Measurements from ENCODE around the gene DNAI1. TPM values are rescaled to one million over a fixed set of nuclear protein-coding genes. Genes with fewer than 3 reads are reported as not detected.

DNAI1 gene
- total and polyA plus RNA-seq, 10 of the 15 experiments (the other 5 are each of a cell fraction or from before 2014, with no cell fraction given): not detected

DNA sequence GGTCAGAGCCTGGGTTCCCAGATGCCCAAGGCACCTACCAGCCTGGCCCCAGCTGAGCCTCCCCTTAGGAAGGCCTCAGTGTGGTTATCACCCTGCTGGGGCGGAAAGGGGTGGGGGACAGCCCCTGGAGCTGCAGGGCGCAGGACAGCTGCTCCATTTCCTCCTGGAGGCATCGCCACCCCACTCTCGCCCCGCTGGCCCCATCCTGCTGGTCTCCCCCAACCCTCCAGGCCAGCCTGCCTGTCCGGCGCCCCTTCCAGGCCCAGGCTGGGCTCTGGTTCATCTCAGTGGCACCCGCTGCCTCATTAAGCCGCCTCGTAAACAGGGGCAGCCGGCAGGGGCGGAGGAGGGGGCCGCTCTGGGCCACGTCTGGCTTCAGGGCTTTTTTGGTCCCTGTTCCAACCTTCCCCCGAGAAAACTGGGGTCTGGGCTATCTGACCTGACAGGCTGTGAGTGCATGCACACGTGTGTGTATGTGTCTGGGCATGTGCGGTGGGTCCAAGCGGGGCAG, 95.0 kb downstream of the DNAI1 start:
- in situ Hi-C loops (cut with MboI): no loop called here
- BruUV-seq (replicated peaks): no TSS peak
- SMC1A ChIA-PET (ENCODE audit: uncharacterized antibody, unreplicated experiment): no interaction called here

DNA sequence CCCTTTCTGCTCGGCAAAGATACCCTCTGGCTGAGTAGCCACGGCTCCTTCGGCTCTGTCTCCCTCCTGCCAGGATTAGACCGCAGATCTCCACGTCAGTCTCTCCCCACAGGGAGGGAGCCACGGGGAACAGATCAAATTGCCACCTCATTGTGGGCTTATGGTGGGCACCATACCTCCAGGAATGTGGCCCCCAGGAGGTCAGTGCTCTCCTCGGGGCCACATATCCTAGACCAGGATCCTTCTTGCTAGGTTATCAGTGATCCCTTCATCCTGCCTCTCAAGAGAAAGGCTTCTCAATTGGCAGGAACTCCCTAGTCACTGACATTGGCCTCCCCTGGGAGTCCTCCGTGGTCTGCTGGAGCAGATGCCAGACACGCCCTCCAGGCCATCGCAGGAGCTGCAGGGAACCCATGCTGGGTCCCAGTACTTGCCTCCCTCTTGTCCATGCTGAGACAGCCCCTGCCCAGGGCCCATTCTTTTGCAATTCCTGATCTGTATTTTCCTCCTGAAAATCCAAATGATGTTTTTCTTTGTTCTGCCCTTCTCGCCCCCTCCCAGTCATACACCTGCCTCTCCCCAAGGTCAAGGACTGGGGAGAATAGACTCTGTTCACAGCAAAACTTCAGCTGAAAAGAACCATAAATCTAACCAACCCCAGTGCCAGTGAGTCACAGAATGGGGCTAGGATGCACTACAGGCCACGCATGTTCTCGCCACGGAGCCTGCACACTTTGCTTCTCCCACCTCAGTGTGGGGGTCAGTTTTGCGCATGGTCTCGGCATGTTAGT, 95.8 kb downstream of the DNAI1 start:
- WGBS (ENCODE audit: insufficient coverage, insufficient replicate concordance, low lambda C conversion rate, missing lambda C conversion rate): 31% methylated on average over 16 of the region's 16 CpGs
- ChIA-PET SMC1A (ENCODE audit: uncharacterized antibody, unreplicated experiment) (no interaction called here), CTCF (no interaction called here), RAD21 (ENCODE audit: unreplicated experiment) (no interaction called here), POLR2A (no interaction called here)
- H2AFZ ChIP-seq (ENCODE audit: control insufficient read depth, low read depth, low read length): no peak overlapping the region
- peaks cover 0 to 2% of the 10 kb centered on the region in 2 experiments; a peak in 3 of 4 replicates for H3K27me3 ChIP-seq (replicated peaks in 1 of 2; ENCODE audit: control insufficient read depth in 2 of 2, insufficient read depth in 2 of 2, low read length in 1 of 2)
- DNase-seq (ENCODE audit: low read depth, low spot score): no peak
- H3K9me3 ChIP-seq (replicated peaks; ENCODE audit: control insufficient read depth, insufficient read depth, low read length): no peaks in the 10 kb centered on the region
- in situ Hi-C loops (cut with MboI): no loop called here
- H3K4me3 ChIP-seq: no peak overlapping the region
- intact Hi-C loops (cut with micrococcal nuclease; ENCODE audit: unreplicated experiment): no loop called here
- no peak overlapping the region for H3K27ac ChIP-seq (ENCODE audit: control insufficient read depth, insufficient read depth)
- no peak for FAIRE-seq
- ATAC-seq: no peak
- no peak overlapping the region for H3K4me2 ChIP-seq (ENCODE audit: control insufficient read depth, insufficient read depth)
- peaks cover 3% of the 10 kb centered on the region for H4K20me1 ChIP-seq (ENCODE audit: control insufficient read depth, insufficient read depth)
- no peak overlapping the region for H3K9ac ChIP-seq (ENCODE audit: control insufficient read depth, insufficient read depth, low read length)
- no peaks in the 10 kb centered on the region for H3K79me2 ChIP-seq (ENCODE audit: control insufficient read depth, insufficient read depth, low read length)
- H3K4me1 ChIP-seq (ENCODE audit: control insufficient read depth, insufficient read depth, low read length): no peaks in the 10 kb centered on the region
- no peaks in the 10 kb centered on the region for H3K36me3 ChIP-seq (ENCODE audit: control insufficient read depth in 2 of 2, insufficient read depth in 2 of 2, low read length in 1 of 2)
- BruUV-seq (replicated peaks): no TSS peak
- TF ChIP-seq RCOR1 (conservative IDR thresholded peaks at IDR 0.05; ENCODE audit: low read depth, low read length): no peak
- TF ChIP-seq, protein P1, sequence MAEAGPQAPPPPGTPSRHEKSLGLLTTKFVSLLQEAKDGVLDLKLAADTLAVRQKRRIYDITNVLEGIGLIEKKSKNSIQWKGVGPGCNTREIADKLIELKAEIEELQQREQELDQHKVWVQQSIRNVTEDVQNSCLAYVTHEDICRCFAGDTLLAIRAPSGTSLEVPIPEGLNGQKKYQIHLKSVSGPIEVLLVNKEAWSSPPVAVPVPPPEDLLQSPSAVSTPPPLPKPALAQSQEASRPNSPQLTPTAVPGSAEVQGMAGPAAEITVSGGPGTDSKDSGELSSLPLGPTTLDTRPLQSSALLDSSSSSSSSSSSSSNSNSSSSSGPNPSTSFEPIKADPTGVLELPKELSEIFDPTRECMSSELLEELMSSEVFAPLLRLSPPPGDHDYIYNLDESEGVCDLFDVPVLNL (IDR thresholded peaks at IDR 0.05; ENCODE audit: low read depth, low read length): no peak
- no peak for TF ChIP-seq PAX8 (IDR thresholded peaks at IDR 0.05)
- TF ChIP-seq, protein P2, sequence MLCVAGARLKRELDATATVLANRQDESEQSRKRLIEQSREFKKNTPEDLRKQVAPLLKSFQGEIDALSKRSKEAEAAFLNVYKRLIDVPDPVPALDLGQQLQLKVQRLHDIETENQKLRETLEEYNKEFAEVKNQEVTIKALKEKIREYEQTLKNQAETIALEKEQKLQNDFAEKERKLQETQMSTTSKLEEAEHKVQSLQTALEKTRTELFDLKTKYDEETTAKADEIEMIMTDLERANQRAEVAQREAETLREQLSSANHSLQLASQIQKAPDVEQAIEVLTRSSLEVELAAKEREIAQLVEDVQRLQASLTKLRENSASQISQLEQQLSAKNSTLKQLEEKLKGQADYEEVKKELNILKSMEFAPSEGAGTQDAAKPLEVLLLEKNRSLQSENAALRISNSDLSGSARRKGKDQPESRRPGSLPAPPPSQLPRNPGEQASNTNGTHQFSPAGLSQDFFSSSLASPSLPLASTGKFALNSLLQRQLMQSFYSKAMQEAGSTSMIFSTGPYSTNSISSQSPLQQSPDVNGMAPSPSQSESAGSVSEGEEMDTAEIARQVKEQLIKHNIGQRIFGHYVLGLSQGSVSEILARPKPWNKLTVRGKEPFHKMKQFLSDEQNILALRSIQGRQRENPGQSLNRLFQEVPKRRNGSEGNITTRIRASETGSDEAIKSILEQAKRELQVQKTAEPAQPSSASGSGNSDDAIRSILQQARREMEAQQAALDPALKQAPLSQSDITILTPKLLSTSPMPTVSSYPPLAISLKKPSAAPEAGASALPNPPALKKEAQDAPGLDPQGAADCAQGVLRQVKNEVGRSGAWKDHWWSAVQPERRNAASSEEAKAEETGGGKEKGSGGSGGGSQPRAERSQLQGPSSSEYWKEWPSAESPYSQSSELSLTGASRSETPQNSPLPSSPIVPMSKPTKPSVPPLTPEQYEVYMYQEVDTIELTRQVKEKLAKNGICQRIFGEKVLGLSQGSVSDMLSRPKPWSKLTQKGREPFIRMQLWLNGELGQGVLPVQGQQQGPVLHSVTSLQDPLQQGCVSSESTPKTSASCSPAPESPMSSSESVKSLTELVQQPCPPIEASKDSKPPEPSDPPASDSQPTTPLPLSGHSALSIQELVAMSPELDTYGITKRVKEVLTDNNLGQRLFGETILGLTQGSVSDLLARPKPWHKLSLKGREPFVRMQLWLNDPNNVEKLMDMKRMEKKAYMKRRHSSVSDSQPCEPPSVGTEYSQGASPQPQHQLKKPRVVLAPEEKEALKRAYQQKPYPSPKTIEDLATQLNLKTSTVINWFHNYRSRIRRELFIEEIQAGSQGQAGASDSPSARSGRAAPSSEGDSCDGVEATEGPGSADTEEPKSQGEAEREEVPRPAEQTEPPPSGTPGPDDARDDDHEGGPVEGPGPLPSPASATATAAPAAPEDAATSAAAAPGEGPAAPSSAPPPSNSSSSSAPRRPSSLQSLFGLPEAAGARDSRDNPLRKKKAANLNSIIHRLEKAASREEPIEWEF (IDR thresholded peaks at IDR 0.05; ENCODE audit: insufficient replicate concordance, low read depth, low read length): no peak
- no peak for TF ChIP-seq POU2F2 (IDR thresholded peaks at IDR 0.05; ENCODE audit: borderline replicate concordance, low read depth, low read length)
- TF ChIP-seq MYC (IDR thresholded peaks at IDR 0.05; ENCODE audit: insufficient read depth, insufficient read length, insufficient replicate concordance, low read length, severe bottlenecking): no peak

More for the DNA sequence above, 95.0 kb downstream of the DNAI1 start:
- peaks cover 3% of the 10 kb centered on the region for H4K20me1 ChIP-seq (ENCODE audit: control insufficient read depth, insufficient read depth)
- H3K9me3 ChIP-seq (replicated peaks; ENCODE audit: control insufficient read depth, insufficient read depth, low read length): no peaks in the 10 kb centered on the region
- H3K4me2 ChIP-seq (ENCODE audit: control insufficient read depth, insufficient read depth): no peak overlapping the region
- H3K27me3 ChIP-seq (replicated peaks in 1 of 2; ENCODE audit: control insufficient read depth in 2 of 2, insufficient read depth in 2 of 2, low read length in 1 of 2): peaks cover 0 to 2% of the 10 kb centered on the region in 2 experiments; a peak in 3 of 4 replicates
- ChIA-PET RAD21 (ENCODE audit: unreplicated experiment) (no interaction called here), CTCF (no interaction called here), POLR2A (no interaction called here)
- no peak overlapping the region for H2AFZ ChIP-seq (ENCODE audit: control insufficient read depth, low read depth, low read length)
- H3K27ac ChIP-seq (ENCODE audit: control insufficient read depth, insufficient read depth): no peak overlapping the region
- intact Hi-C loops (cut with micrococcal nuclease; ENCODE audit: unreplicated experiment): no loop called here
- no peaks in the 10 kb centered on the region for H3K79me2 ChIP-seq (ENCODE audit: control insufficient read depth, insufficient read depth, low read length)
- no peak for ATAC-seq
- no peak overlapping the region for H3K4me3 ChIP-seq
- H3K9ac ChIP-seq (ENCODE audit: control insufficient read depth, insufficient read depth, low read length): no peak overlapping the region
- no peaks in the 10 kb centered on the region for H3K36me3 ChIP-seq (ENCODE audit: control insufficient read depth in 2 of 2, insufficient read depth in 2 of 2, low read length in 1 of 2)
- H3K4me1 ChIP-seq (ENCODE audit: control insufficient read depth, insufficient read depth, low read length): no peaks in the 10 kb centered on the region
- no peak for DNase-seq (ENCODE audit: low read depth, low spot score)
- TF ChIP-seq NFYA (IDR thresholded peaks at IDR 0.05; ENCODE audit: borderline replicate concordance, low read depth, low read length) (no peak), CBFB (IDR thresholded peaks at IDR 0.05; ENCODE audit: low read depth) (no peak), TBL1XR1 (IDR thresholded peaks at IDR 0.05; ENCODE audit: low read depth, low read length) (no peak), IKZF1 (conservative IDR thresholded peaks at IDR 0.05) (no peak), SPI1 (IDR thresholded peaks at IDR 0.05; ENCODE audit: borderline replicate concordance, insufficient read depth, low read depth, low read length) (no peak), RAD21 (IDR thresholded peaks at IDR 0.05; ENCODE audit: insufficient read depth, low read depth, low read length) (no peak), JUNB (IDR thresholded peaks at IDR 0.05) (no peak), CBX3 (IDR thresholded peaks at IDR 0.05; ENCODE audit: borderline replicate concordance, low read depth) (no peak)
- 28% methylated on average over 17 of the region's 18 CpGs for whole genome bisulfite sequencing (ENCODE audit: insufficient coverage, insufficient replicate concordance, low lambda C conversion rate, missing lambda C conversion rate)
- FAIRE-seq: no peak

Measured in GM12878 (cell line).